Endothelial cell (in vitro differentiated cells): ENCODE results near the gene PRRT4. TPM values are rescaled to one million over a fixed set of nuclear protein-coding genes. Genes with fewer than 3 reads are reported as not detected.

Experiments
- DNase-seq: peaks from one replicate; pipeline ENCODE4 v3.0.0; 2021; ENCODE audit warnings: low spot score
- H3K27ac Mint-ChIP-seq: one replicate; pipeline ENCODE4 v1.8.0; 2021; ENCODE audit warnings: mixed read lengths, inconsistent platforms; ENCODE audit not compliant: unreplicated experiment
- H3K27me3 Mint-ChIP-seq: one replicate; pipeline ENCODE4 v1.8.0; 2021; ENCODE audit warnings: mild to moderate bottlenecking, moderate library complexity, mixed read lengths, inconsistent platforms; ENCODE audit not compliant: unreplicated experiment
- H3K36me3 Mint-ChIP-seq: one replicate; pipeline ENCODE4 v1.8.0; 2021; ENCODE audit warnings: mild to moderate bottlenecking, low read depth, mixed read lengths, inconsistent platforms; ENCODE audit not compliant: unreplicated experiment
- H3K4me1 Mint-ChIP-seq: one replicate; pipeline ENCODE4 v1.8.0; 2021; ENCODE audit warnings: mild to moderate bottlenecking, mixed read lengths, inconsistent platforms; ENCODE audit not compliant: unreplicated experiment
- H3K4me3 Mint-ChIP-seq: one replicate; pipeline ENCODE4 v1.8.0; 2021; ENCODE audit warnings: mild to moderate bottlenecking, mixed read lengths, inconsistent platforms; ENCODE audit not compliant: unreplicated experiment
- H3K9me3 Mint-ChIP-seq: one replicate; pipeline ENCODE4 v1.8.0; 2021; ENCODE audit warnings: mixed read lengths, inconsistent platforms; ENCODE audit not compliant: unreplicated experiment
- long read RNA-seq: library from polyadenylated mRNA; unstranded; transcript quantifications from one replicate; pipeline ENCODE4 v2.0.0, GENCODE V29; 2020; ENCODE audit not compliant: unreplicated experiment
- total RNA-seq: library from RNA; stranded (reverse); fragmentation: NEBNext Ultra II Directional; extraction: Animal tissue kit (Norgen Biotek cat#: 25700); gene quantifications from one replicate; pipeline ENCODE4 v1.2.1, GENCODE V29; 2021; ENCODE audit not compliant: unreplicated experiment
- TF ChIP-seq, protein P1 (sequence below): fragments of 200-600 bp; sonication (generic); IDR thresholded peaks from one replicate; pipeline ENCODE4 v1.5.0; 2021; ENCODE audit warnings: antibody characterized with exemption; ENCODE audit not compliant: unreplicated experiment

The PRRT4 gene
- 10.8 TPM for total RNA-seq
- long read RNA-seq, partial matches to known transcripts = 0 of 1 reads
- long read RNA-seq, other reads (novel, unspliced or antisense) = 1 of 1 reads

DNA sequence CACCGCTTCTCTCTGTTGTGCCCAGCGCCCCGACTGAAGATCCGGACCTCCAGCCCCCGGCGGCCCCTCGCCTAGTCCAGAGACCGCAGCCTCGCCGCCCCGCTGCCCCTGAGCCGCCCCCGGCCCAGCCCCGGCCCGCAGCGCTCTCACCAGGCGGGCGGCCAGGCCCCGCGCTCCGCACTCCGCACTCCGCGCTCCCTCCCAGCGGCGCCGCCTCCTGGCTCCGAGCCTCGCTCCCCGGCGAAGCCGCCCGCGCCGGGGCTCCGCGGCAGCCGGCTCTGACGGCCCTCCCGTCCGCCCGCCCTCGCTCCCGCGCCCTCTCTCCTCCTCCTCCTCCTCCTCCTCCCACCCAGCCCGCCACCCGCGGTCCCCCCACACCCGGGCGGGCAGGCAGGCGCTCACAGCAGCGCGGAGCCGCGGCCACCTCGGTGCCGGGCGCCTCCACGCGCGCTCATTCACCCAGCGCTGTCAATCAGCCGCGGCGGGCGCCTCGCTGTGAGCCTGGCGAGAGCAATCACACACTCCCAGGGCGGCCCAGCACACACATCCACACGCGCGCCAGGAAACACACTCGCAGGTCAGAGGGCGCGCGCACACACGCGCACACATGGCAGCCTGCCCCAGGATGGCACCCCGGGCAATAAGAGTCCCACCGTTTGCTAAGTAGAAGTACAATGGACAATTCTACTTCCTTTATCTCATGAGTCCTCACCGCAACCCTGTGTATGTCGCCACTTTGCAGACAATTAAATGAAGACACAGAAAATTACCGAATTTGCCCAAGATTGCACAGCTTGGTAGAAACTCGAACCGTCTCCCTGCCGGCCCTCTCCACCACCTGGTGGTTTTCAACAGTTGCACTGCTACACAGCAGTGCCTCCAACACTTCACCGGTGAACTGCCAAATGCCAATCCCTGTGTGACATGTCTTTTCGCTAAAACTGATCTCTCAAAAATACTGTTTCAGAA, at the start of gene PRRT4:
PRRT4 (minus strand) TSS at position 280 of the 969 bp plus-strand sequence.
- Mint-ChIP-seq H3K4me3 (peak within 1 kb of the TSS; percentile 94), H3K36me3 (no peaks in the 10 kb centered on the region), H3K9me3 (no peaks in the 10 kb centered on the region), H3K4me1 (peaks cover 22% of the 10 kb centered on the region), H3K27ac (peak within 1 kb of the TSS; percentile 38), H3K27me3 (peaks cover 24% of the 10 kb centered on the region)
- DNase-seq = peak; percentile 56
- TF ChIP-seq, protein P1, sequence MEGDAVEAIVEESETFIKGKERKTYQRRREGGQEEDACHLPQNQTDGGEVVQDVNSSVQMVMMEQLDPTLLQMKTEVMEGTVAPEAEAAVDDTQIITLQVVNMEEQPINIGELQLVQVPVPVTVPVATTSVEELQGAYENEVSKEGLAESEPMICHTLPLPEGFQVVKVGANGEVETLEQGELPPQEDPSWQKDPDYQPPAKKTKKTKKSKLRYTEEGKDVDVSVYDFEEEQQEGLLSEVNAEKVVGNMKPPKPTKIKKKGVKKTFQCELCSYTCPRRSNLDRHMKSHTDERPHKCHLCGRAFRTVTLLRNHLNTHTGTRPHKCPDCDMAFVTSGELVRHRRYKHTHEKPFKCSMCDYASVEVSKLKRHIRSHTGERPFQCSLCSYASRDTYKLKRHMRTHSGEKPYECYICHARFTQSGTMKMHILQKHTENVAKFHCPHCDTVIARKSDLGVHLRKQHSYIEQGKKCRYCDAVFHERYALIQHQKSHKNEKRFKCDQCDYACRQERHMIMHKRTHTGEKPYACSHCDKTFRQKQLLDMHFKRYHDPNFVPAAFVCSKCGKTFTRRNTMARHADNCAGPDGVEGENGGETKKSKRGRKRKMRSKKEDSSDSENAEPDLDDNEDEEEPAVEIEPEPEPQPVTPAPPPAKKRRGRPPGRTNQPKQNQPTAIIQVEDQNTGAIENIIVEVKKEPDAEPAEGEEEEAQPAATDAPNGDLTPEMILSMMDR = no peak

DNA sequence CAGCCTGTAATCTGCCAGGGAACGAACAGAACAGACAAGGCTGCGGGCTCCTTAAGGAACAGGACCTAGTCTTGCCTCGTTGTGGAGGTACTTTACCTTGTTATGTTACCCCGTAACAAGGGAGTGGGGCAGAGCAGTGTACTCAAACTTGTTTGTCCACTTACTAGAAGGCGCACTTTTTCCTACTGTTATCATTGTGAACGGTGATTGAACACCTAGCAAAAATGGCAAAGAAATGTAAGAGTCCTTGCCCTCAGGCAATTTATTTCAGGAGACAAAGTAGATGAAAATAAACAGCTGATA, 48.9 kb upstream of the PRRT4 start:
- H3K27me3 Mint-ChIP-seq = peaks cover 16% of the 10 kb centered on the region
- TF ChIP-seq, protein P1 = no peak
- no peak for DNase-seq
- no peaks in the 10 kb centered on the region for H3K9me3 Mint-ChIP-seq
- H3K36me3 Mint-ChIP-seq = no peaks in the 10 kb centered on the region
- peak overlapping the region; percentile 89 for H3K4me3 Mint-ChIP-seq
- peaks cover 11% of the 10 kb centered on the region for H3K4me1 Mint-ChIP-seq
- H3K27ac Mint-ChIP-seq = no peak overlapping the region

DNA sequence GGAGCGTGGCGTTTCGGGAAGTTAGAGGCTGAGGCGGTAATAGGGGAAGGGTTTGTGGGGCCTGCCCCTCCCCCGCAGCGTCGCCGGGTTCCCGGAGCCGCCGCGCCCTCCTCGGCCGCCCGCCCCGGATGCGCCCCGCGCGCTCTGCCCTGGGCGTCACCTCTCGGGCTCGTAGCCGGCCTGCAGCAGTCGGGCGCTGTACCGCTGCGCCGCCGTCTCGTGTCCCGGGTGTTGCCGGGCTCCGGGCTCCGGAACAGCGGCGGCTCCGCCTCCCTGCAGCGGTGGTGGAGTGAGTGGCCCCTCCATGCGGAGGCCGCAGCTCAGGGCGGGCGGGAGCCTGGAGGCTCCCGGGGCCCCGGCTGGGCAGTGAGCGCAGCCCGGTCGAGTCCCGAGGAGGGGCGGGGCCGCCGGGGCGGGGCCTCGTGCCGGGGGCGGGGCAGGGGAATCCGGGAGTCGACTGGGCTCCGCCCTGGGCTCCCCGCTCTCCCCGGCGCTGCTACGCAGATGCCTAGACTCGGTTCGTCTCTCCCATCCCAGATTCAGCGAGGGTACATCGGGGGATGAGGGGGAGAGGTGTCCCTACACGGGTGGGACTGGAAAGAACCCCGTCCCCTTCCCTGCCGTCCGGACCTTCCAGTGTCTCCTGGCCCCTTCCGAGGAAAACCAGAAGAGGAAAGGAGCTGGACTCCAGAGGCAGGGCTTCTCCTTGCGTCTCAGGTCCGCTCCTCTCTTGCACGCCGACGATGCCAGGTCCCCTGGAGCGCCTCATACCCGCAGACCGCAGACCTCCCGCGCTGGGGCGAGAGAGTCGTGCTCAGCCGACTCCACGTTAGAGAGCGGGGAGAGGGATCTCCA, 48.3 kb upstream of the PRRT4 start, which contains the start of gene IMPDH1:
IMPDH1 (minus strand) TSS at position 387 of the 855 bp plus-strand sequence; CDS start at position 306, 81 bp downstream.
- Mint-ChIP-seq H3K27me3 (peaks cover 16% of the 10 kb centered on the region), H3K36me3 (no peaks in the 10 kb centered on the region), H3K4me1 (peaks cover 11% of the 10 kb centered on the region), H3K9me3 (no peaks in the 10 kb centered on the region), H3K4me3 (peak within 1 kb of the TSS; percentile 89), H3K27ac (peak within 1 kb of the TSS; percentile 24)
- TF ChIP-seq, protein P1 = no peak
- peak; percentile 76 for DNase-seq

DNA sequence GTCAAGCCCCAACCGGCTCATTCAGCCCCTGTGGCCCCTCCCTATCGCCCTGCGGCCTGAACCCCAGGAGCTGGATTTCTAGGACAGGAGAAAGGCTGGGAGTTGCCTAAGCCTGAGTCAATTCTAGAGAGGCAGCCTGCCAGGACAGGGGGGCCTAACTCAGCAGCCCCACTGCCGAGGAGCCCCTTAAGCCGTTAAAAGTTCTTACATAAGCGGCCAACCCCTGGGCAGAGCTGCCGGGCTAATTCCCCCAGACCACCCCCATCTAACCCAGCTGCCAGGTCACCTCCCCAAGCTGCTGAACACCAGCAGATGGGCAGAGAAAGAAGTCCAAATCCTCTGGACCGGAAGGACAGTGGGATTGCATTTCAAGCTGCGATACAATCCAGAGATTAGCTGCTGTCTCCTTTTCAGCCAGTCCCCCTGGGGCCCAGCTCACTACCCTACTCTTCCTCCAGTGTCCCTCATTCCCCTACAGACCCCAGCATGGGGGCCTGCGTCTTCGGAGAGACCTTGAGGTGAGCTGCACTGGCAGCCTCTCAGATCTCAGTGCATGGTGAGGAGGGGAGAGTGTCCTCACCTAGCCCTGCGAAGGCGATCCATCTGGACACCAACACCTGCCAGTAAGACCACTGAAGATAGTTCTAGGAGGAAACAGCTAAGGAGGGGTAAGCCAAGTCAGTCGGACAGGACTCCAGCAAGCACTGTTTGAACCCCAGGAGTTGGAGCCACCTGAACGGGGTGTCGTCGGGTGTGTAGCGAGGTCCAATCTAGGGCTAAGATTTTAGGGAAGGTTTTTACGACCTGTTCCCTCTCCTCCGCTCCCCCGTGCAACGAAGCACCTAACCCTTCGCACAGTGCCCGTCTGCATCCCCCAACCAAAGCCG, 47.5 kb upstream of the PRRT4 start:
- peaks cover 20% of the 10 kb centered on the region for H3K27me3 Mint-ChIP-seq
- no peaks in the 10 kb centered on the region for H3K9me3 Mint-ChIP-seq
- H3K4me3 Mint-ChIP-seq = peak overlapping the region; percentile 82
- TF ChIP-seq, protein P1 = no peak
- no peak for DNase-seq
- H3K36me3 Mint-ChIP-seq = no peaks in the 10 kb centered on the region
- H3K27ac Mint-ChIP-seq = peak overlapping the region; percentile 24
- peaks cover 11% of the 10 kb centered on the region for H3K4me1 Mint-ChIP-seq
